ENCODE measurements around the gene ARHGEF4. TPM values are rescaled to one million over a fixed set of nuclear protein-coding genes. Genes with fewer than 3 reads are reported as not detected.

The ARHGEF4 gene
- total RNA-seq, 1 donor from 2014 or later, result 9.3 TPM

DNA sequence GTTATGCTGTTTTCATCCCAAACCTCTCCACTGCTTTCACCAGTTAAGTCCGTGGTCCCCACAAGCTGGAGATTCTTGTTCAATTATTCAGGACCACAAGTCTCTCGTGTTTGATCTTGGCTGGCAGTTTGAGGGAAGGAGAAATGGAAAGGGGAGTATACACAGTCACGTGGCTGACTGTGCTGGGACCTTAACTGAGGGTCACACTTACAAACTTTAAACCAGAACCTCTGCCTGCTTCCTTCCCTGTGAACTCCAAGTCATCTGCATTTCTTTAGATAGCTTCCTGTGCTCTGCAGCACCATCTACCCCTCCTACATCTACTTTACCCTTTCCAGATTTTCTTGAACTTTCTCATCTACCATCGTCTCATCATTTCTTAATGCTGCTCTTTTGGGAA is 91.7 kb downstream of the ARHGEF4 start:
- no peaks in the 10 kb centered on the region for H3K27me3 ChIP-seq (ENCODE audit: control insufficient read depth, insufficient read depth, low read length)
- no peak overlapping the region for H3K4me3 ChIP-seq (ENCODE audit: low read depth, low read length)
- no peak for DNase-seq (ENCODE audit: low read depth)
- no peaks in the 10 kb centered on the region for H3K36me3 ChIP-seq (ENCODE audit: control insufficient read depth, insufficient read depth, low read length)
- TF ChIP-seq, protein P1, sequence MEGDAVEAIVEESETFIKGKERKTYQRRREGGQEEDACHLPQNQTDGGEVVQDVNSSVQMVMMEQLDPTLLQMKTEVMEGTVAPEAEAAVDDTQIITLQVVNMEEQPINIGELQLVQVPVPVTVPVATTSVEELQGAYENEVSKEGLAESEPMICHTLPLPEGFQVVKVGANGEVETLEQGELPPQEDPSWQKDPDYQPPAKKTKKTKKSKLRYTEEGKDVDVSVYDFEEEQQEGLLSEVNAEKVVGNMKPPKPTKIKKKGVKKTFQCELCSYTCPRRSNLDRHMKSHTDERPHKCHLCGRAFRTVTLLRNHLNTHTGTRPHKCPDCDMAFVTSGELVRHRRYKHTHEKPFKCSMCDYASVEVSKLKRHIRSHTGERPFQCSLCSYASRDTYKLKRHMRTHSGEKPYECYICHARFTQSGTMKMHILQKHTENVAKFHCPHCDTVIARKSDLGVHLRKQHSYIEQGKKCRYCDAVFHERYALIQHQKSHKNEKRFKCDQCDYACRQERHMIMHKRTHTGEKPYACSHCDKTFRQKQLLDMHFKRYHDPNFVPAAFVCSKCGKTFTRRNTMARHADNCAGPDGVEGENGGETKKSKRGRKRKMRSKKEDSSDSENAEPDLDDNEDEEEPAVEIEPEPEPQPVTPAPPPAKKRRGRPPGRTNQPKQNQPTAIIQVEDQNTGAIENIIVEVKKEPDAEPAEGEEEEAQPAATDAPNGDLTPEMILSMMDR (IDR thresholded peaks at IDR 0.05; ENCODE audit: insufficient read depth, low read length, poor library complexity, severe bottlenecking), result no peak

DNA sequence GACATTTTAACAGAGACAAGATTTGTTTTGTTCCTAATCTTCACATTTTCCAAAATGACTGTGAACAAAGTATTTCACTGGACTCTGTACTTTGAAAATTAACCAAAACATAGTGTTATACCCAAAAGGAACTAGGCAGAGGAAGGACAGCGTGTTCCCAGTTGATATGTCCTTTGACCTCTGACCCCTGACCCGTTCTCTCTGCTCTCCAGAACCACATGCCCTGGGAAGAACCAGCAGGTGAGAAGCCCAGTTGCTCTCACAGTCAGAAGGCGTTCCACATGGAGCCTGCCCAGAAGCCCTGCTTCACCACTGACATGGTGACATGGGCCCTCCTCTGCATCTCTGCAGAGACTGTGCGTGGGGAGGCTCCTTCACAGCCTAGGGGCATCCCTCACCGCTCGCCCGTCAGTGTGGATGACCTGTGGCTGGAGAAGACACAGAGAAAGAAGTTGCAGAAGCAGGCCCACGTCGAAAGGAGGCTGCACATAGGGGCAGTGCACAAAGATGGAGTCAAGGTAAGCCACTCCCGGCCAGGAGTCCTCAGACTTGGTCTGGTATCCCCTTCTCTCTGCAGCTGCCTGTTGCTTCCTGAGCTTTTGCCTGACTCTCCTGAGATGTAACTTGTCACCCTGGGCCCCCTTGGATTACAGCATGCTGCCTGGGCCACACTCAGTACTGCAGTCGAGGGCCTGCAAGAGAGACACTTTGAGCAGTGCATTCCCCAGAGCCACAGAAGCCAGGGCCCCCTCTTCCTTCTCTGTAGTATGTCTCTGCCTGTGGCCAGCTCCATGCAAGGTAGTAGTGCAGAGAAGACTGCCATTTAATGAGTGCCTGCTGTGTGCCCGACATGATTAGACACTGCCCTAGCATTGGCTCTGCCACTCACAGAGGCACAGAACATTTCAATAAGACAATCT is 94.3 kb downstream of the ARHGEF4 start:
- H3K27me3 ChIP-seq (ENCODE audit: control insufficient read depth, insufficient read depth, low read length), result no peaks in the 10 kb centered on the region
- H3K36me3 ChIP-seq (ENCODE audit: control insufficient read depth, insufficient read depth, low read length), result no peaks in the 10 kb centered on the region
- TF ChIP-seq, protein P1 (IDR thresholded peaks at IDR 0.05; ENCODE audit: insufficient read depth, low read length, poor library complexity, severe bottlenecking), result no peak
- no peak for DNase-seq (ENCODE audit: low read depth)
- no peak overlapping the region for H3K4me3 ChIP-seq (ENCODE audit: low read depth, low read length)

DNA sequence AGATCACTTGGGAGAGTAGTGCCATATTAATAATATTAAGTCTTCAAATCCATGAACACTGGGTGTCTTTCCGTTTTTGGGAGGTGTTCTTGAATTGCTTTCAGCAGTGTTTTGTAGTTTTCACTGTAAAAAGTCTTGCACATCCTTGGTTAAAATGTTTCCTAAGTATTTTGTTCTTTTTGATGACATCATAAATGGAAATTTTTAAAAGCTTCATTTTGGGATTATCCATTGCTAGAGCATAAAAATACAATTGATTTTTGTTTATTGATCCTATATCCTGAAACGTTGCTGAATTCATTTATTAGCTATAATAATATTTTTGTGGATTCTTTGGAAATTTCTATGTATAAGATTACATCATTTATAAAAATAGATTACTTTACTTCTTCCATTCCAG is 96.8 kb downstream of the ARHGEF4 start:
- TF ChIP-seq, protein P1 (IDR thresholded peaks at IDR 0.05; ENCODE audit: insufficient read depth, low read length, poor library complexity, severe bottlenecking), result no peak
- no peaks in the 10 kb centered on the region for H3K27me3 ChIP-seq (ENCODE audit: control insufficient read depth, insufficient read depth, low read length)
- no peaks in the 10 kb centered on the region for H3K36me3 ChIP-seq (ENCODE audit: control insufficient read depth, insufficient read depth, low read length)

DNA sequence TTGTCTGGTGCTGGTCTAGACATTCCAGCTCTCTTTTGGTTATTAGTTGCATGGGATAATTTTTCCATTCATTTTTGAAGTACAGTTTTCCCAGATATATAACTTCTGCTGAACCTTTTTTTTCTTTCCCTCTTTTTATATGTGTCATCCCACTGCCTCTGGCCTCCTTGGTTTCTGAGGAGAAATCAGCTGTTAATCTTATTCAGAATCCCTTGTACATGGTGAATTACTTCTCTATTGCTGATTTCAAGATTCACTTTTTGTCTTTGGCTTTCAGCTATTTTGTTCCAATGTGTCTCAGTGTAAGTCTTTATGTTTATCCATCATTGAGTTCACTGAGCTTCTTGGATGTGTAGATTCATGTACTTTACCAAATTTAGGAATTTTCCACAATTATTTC is 99.7 kb downstream of the ARHGEF4 start:
- no peak overlapping the region for H3K4me3 ChIP-seq (ENCODE audit: low read depth, low read length)

More for the DNA sequence above, 96.8 kb downstream of the ARHGEF4 start:
- DNase-seq (ENCODE audit: low read depth), result no peak
- no peak overlapping the region for H3K4me3 ChIP-seq (ENCODE audit: low read depth, low read length)

DNA sequence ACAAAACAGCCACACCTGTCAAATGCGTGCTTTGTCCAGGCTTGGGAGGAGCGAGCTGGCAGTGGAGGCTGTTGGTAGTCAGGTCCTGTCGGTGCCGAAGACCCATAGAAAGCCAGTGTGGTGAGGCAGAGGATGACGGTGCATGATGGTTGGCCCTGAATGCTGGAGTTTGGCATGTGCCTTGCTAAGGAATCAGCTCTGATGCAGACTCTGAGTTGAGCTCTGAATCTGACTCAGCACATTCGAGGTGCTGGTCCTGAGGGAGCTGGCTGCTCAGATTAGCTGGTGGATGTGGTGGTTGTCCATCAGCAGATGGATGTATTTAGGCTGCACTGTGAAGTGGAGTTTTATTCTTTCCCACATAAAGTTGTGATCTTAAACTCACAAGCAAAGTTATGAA is 111.3 kb downstream of the ARHGEF4 start:
- no peaks in the 10 kb centered on the region for H3K36me3 ChIP-seq (ENCODE audit: control insufficient read depth, insufficient read depth, low read length)

More for the DNA sequence above, 99.7 kb downstream of the ARHGEF4 start:
- no peaks in the 10 kb centered on the region for H3K27me3 ChIP-seq (ENCODE audit: control insufficient read depth, insufficient read depth, low read length)
- TF ChIP-seq, protein P1 (IDR thresholded peaks at IDR 0.05; ENCODE audit: insufficient read depth, low read length, poor library complexity, severe bottlenecking), result no peak
- no peak for DNase-seq (ENCODE audit: low read depth)
- H3K36me3 ChIP-seq (ENCODE audit: control insufficient read depth, insufficient read depth, low read length), result no peaks in the 10 kb centered on the region

More for the DNA sequence above, 111.3 kb downstream of the ARHGEF4 start:
- no peak overlapping the region for H3K4me3 ChIP-seq (ENCODE audit: low read depth, low read length)
- TF ChIP-seq, protein P1 (IDR thresholded peaks at IDR 0.05; ENCODE audit: insufficient read depth, low read length, poor library complexity, severe bottlenecking), result no peak
- H3K27me3 ChIP-seq (ENCODE audit: control insufficient read depth, insufficient read depth, low read length), result no peaks in the 10 kb centered on the region
- DNase-seq (ENCODE audit: low read depth), result no peak
